Activated T-cell treated with anti-CD3 and anti-CD28 coated beads for 24 hours (primary cell): ENCODE results near the gene PNMT.
"Not testable (repeated sequence)": the region's sequence is repeated elsewhere in the genome, so short reads cannot be mapped to it uniquely, and the experiment has no call there.

Experiments used
- DNase-seq: peaks from one replicate; pipeline ENCODE4 v3.0.0-alpha.2; 2020; ENCODE audit warnings: low read depth

PNMT gene

DNA sequence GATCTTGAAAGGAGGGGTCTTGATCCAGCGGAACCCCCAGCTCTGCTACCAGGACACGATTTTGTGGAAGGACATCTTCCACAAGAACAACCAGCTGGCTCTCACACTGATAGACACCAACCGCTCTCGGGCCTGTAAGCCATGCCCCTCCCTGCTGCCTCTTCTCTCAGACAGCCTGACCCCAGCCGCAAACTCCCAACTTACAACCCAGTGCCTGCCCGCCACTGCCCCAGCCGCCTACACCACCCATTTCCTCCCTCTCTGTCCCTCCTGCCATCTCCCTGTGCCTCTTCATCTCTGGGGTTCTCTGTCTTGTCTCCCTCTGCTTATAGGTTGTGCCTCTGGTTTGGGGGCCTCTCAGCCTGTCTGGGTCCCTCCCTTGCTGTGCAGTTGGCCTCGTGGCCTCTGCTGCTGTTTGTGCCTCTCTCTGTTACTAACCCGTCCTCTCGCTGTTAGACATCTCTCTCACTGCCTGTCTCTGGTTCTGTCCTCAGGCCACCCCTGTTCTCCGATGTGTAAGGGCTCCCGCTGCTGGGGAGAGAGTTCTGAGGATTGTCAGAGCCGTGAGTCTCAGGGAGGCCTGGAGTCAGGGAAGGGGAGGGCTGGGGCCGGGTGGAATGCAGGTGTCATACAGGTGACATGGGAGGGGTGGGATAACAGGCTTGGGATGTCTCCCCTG is 41.2 kb downstream of the PNMT start:
- no peak for DNase-seq

DNA sequence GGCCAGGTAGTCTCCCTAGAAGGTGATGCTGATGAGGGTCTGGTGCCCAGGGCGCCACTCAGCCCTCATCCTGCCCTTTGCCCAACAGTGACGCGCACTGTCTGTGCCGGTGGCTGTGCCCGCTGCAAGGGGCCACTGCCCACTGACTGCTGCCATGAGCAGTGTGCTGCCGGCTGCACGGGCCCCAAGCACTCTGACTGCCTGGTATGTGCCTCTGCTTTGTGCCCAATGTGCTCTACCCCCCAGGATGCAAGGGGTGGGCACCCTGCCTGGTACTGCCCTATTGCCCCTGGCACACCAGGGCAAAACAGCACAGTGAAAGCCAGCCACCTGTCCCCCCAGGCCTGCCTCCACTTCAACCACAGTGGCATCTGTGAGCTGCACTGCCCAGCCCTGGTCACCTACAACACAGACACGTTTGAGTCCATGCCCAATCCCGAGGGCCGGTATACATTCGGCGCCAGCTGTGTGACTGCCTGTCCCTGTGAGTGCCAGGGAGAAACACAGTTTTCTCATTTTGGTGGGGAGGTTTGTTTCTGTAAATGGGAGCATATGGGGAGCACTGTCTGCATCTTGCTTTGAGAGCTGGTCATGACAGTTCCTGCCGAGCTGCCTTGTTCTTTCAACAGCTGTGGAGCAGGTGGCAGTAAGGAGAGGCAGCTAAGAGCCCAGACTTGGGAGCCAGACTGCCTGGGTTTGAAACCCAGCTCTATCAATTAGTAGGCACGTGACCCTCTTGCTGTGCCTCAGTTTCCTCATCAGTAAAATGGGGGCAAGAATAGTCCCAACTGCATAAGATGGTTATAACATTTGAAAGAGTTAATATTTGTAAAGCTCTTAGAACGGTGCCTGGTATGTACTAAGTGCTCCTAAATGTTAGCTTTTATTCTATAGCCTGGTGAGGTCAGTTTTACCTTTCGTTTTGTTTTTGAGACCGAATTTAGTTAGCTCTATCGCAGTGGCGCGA is 42.0 kb downstream of the PNMT start:
- no peak for DNase-seq

- not testable (repeated sequence) for DNase-seq
These were observed 42.8 kb downstream of the PNMT start for GRCh38 chr17:39711071-39711470.

DNA sequence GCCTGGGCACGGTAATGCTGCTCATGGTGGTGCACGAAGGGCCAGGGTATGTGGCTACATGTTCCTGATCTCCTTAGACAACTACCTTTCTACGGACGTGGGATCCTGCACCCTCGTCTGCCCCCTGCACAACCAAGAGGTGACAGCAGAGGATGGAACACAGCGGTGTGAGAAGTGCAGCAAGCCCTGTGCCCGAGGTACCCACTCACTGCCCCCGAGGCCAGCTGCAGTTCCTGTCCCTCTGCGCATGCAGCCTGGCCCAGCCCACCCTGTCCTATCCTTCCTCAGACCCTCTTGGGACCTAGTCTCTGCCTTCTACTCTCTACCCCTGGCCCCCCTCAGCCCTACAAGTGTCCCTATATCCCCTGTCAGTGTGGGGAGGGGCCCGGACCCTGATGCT is 43.6 kb downstream of the PNMT start:
- no peak for DNase-seq

GRCh38 chr17:39714234-39714633 is 46.0 kb downstream of the PNMT start:
- no peak for DNase-seq

- no peak for DNase-seq
These were observed 47.3 kb downstream of the PNMT start for GRCh38 chr17:39715375-39716072.

- no peak for DNase-seq
These were observed 48.0 kb downstream of the PNMT start for GRCh38 chr17:39716073-39716818.

DNA sequence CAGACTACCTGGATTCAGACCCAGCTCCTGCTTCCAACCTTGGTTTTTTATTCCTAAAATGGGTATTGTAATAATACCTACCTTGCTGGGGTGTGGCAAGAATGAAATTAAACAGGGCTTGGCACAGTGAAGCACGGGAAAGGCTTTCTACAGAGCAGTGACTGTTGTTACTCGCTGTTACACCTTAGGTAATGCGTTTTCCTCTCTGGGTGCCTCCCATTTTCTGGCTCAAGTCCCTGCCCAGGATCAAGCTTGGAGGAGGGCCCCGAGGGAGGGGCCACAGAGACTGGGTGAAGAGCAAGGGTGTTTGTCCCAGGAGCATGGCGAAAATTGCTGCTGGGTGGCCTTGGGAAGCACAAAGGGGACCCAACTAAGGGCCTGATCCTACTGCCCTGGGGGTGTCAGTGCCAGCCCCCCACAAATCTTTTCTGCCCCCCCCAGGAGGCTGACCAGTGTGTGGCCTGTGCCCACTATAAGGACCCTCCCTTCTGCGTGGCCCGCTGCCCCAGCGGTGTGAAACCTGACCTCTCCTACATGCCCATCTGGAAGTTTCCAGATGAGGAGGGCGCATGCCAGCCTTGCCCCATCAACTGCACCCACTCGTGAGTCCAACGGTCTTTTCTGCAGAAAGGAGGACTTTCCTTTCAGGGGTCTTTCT is 48.8 kb downstream of the PNMT start:
- DNase-seq, result no peak

- DNase-seq, result no peak
These were observed 49.4 kb downstream of the PNMT start for GRCh38 chr17:39717660-39718059.

DNA sequence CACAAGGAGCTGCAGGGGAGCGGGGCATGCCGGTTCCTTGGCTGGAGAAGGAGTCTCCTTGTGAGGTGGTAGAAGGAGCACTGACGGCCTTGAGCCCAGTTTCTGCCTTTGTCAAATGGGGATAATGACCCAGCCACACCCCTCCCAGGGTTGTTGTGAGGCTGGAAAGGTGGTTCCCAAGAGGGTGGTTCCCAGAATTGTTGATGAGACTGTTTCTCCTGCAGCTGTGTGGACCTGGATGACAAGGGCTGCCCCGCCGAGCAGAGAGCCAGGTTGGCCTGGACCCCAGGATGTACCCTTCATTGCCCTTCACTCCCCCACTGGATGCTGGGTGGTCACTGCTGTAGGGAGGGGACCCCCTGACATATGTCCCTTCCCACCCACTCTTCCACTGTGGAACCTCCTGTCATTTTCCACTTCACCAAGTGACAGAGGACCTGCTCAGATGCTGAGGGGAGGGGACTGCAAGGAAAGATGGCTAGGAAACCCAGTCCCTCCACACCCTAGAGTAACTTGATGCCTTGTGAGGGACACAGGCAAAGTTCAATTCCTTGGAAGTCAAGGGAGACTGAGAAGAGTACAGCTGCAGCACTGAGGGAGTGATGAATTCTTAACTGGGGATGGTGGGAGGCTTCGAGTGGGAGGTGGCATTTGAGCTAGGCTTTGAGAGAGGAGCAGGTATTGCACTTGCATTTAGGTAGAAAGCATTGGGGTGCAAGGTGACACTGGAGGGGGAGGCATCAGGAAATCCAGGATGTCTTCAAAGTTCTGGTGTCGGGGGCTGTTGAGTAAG is 51.5 kb downstream of the PNMT start:
- no peak for DNase-seq
